ENCODE measurements around the gene GPC6.

GRCh38 chr13:94419304-94419924 is 1192.8 kb downstream of the GPC6 start:
- TF ChIP-seq CTCF (conservative IDR thresholded peaks at IDR 0.05) (no peak), EZH2 (IDR thresholded peaks at IDR 0.05; ENCODE audit: low read depth) (no peak)
